GM23248 (cell line): Measurements from ENCODE around the gene ANKRD62. TPM values are rescaled to one million over a fixed set of nuclear protein-coding genes. Genes with fewer than 3 reads are reported as not detected.
A peak's percentile ranks its signal among the peaks of the same experiment; 100 is the strongest.

Experiments used
- DNase-seq: peaks from one replicate; pipeline ENCODE4 v3.0.0-alpha.2; 2015
- H2AFZ ChIP-seq: fragments of 200-600 bp; sonication (generic); 2 replicates; pipeline ENCODE4 v1.6.1; 2016; ENCODE audit warnings: antibody characterized with exemption
- H3F3A ChIP-seq: fragments of 200-600 bp; sonication (generic); 2 replicates; pipeline ENCODE4 v1.6.1; 2016; ENCODE audit warnings: mild to moderate bottlenecking, antibody characterized with exemption, mixed run types; ENCODE audit not compliant: insufficient read depth
- H3K27ac ChIP-seq: fragments of 200-600 bp; sonication (generic); 2 replicates; pipeline ENCODE4 v1.5.1; 2016; ENCODE audit warnings: mild to moderate bottlenecking
- H3K27me3 ChIP-seq: fragments of 200-600 bp; sonication (generic); replicated peaks from 2 replicates; pipeline ENCODE4 v1.6.1; 2016; ENCODE audit warnings: mild to moderate bottlenecking; ENCODE audit not compliant: insufficient read depth
- H3K36me3 ChIP-seq: fragments of 200-600 bp; sonication (generic); 2 replicates; pipeline ENCODE4 v1.6.1; 2016; ENCODE audit warnings: low read depth, mild to moderate bottlenecking
- H3K4me1 ChIP-seq: fragments of 200-600 bp; sonication (generic); 2 replicates; pipeline ENCODE4 v1.6.1; 2016; ENCODE audit warnings: mild to moderate bottlenecking; ENCODE audit not compliant: insufficient read depth
- H3K4me2 ChIP-seq: fragments of 200-600 bp; sonication (generic); one replicate; pipeline ENCODE4 v1.6.1; 2016; ENCODE audit warnings: mild to moderate bottlenecking; ENCODE audit not compliant: unreplicated experiment
- H3K4me3 ChIP-seq: fragments of 200-600 bp; sonication (generic); 2 replicates; pipeline ENCODE4 v1.5.1; 2016; ENCODE audit warnings: mild to moderate bottlenecking
- H3K79me2 ChIP-seq: fragments of 200-600 bp; sonication (generic); 2 replicates; pipeline ENCODE4 v1.6.1; 2016; ENCODE audit warnings: mild to moderate bottlenecking; ENCODE audit not compliant: insufficient read depth
- H3K9ac ChIP-seq: fragments of 200-600 bp; sonication (generic); 2 replicates; pipeline ENCODE4 v1.6.1; 2016; ENCODE audit warnings: mild to moderate bottlenecking
- H3K9me2 ChIP-seq: fragments of 200-600 bp; sonication (generic); 2 replicates; pipeline ENCODE4 v1.6.1; 2016; ENCODE audit warnings: mixed run types, mild to moderate bottlenecking, moderate library complexity; ENCODE audit not compliant: insufficient read depth
- H3K9me3 ChIP-seq: fragments of 200-600 bp; sonication (generic); one replicate; pipeline ENCODE4 v1.6.1; 2017; ENCODE audit warnings: low read depth
- H4K20me1 ChIP-seq: fragments of 200-600 bp; sonication (generic); 2 replicates; pipeline ENCODE4 v1.6.0; 2016; ENCODE audit not compliant: insufficient read depth
- EZH2 ChIP-seq: fragments of 200-600 bp; sonication (generic); IDR thresholded peaks from 2 replicates; pipeline ENCODE4 v1.6.1; 2018; ENCODE audit warnings: antibody characterized with exemption, mild to moderate bottlenecking; ENCODE audit not compliant: insufficient read depth, poor library complexity, severe bottlenecking
- EZH2phosphoT487 ChIP-seq: fragments of 200-600 bp; sonication (generic); IDR thresholded peaks from 2 replicates; pipeline ENCODE4 v1.6.1; 2018; ENCODE audit warnings: antibody characterized with exemption, moderate library complexity, mild to moderate bottlenecking, low read depth; ENCODE audit not compliant: insufficient read depth
- WGBS, 2 experiments: methylation state at CpG; one replicate each; pipeline ENCODE4 v1.1.6; 2015 to 2017; ENCODE audit warnings: low lambda C conversion rate in 2 of 2, low coverage in 1 of 2; ENCODE audit errors: missing lambda C conversion rate in 2 of 2; 5-methylcytosine and 5-hydroxymethylcytosine counted together
- in situ Hi-C: fragments of 300-500 bp; cut with MboI; formaldehyde crosslinking; loops from 2 replicates; pipeline ENCODE4 v1.15.0; 2020
- polyA plus RNA-seq: library from polyadenylated mRNA; unstranded; fragments of >200 nt; fragmentation: Nextera tagmentation; extraction: Ambion mirVana; gene quantifications from 2 replicates; pipeline ENCODE4 v1.2.1, GENCODE V29; 2016
- total RNA-seq: library from RNA; depleted of rRNA; stranded (reverse); fragments of >200 nt; shearing (Covaris generic); gene quantifications from 2 replicates; pipeline ENCODE4 v1.2.3, GENCODE V29; 2014

Gene ANKRD62
- total and polyA plus RNA-seq, 2 experiments from 2014 or later = not detected

- H3K27me3 ChIP-seq = no peaks in the 10 kb centered on the region; the same call in 1 of the 2 replicates
- H3K9me3 ChIP-seq = no peaks in the 10 kb centered on the region
- H3K9me2 ChIP-seq = no peaks in the 10 kb centered on the region
- no peaks in the 10 kb centered on the region for H3K79me2 ChIP-seq
- H3F3A ChIP-seq = no peaks in the 10 kb centered on the region
- peak; percentile 33 for DNase-seq
- H3K4me2 ChIP-seq = no peak overlapping the region
- no peak overlapping the region for H3K27ac ChIP-seq
- no peaks in the 10 kb centered on the region for H3K36me3 ChIP-seq
- H4K20me1 ChIP-seq = no peaks in the 10 kb centered on the region
- no peak overlapping the region for H3K4me3 ChIP-seq
- in situ Hi-C loops = no loop called here
- 13 to 20% methylated on average over 6 of the region's 6 CpGs for WGBS, 2 experiments
- no peak overlapping the region for H3K9ac ChIP-seq
- H2AFZ ChIP-seq = no peak overlapping the region
- TF ChIP-seq EZH2phosphoT487 = no peak
- peaks cover 6% of the 10 kb centered on the region; the same call in 1 of the 2 replicates for H3K4me1 ChIP-seq
Measured at GRCh38 chr18:12079491-12080237, 14.0 kb upstream of the ANKRD62 start.

- 87 to 88% methylated on average over 13 of the region's 13 CpGs for WGBS, 2 experiments
Measured at GRCh38 chr18:12085136-12085535, 8.5 kb upstream of the ANKRD62 start.

GRCh38 chr18:12085786-12086185 lies 7.9 kb upstream of the ANKRD62 start:
- Histone ChIP-seq H3K4me2 (no peak overlapping the region), H3K9me3 (no peaks in the 10 kb centered on the region), H4K20me1 (no peaks in the 10 kb centered on the region), H3K36me3 (no peaks in the 10 kb centered on the region), H3K79me2 (no peaks in the 10 kb centered on the region), H3K27me3 (no peaks in the 10 kb centered on the region), H3K4me1 (no peaks in the 10 kb centered on the region), H3K4me3 (no peak overlapping the region), H2AFZ (no peak overlapping the region), H3K9ac (no peak overlapping the region), H3F3A (no peaks in the 10 kb centered on the region), H3K27ac (no peak overlapping the region), H3K9me2 (no peaks in the 10 kb centered on the region)
- WGBS, 2 experiments = 92 to 96% methylated on average over 4 of the region's 4 CpGs
- TF ChIP-seq EZH2 (no peak), EZH2phosphoT487 (no peak)
- DNase-seq = no peak
- in situ Hi-C loops = no loop called here

More at GRCh38 chr18:12085136-12085535, 8.5 kb upstream of the ANKRD62 start:
- Histone ChIP-seq H2AFZ (no peak overlapping the region), H3K4me3 (no peak overlapping the region), H3K4me2 (no peak overlapping the region), H3F3A (no peaks in the 10 kb centered on the region), H3K27me3 (no peaks in the 10 kb centered on the region), H3K4me1 (peaks cover 3% of the 10 kb centered on the region; the same call in 1 of the 2 replicates), H3K9me2 (no peaks in the 10 kb centered on the region), H3K9ac (no peak overlapping the region), H3K9me3 (no peaks in the 10 kb centered on the region), H4K20me1 (no peaks in the 10 kb centered on the region), H3K27ac (no peak overlapping the region), H3K79me2 (no peaks in the 10 kb centered on the region), H3K36me3 (no peaks in the 10 kb centered on the region)
- no peak for TF ChIP-seq EZH2phosphoT487
- TF ChIP-seq EZH2 = no peak
- DNase-seq = no peak
- in situ Hi-C loops = no loop called here

GRCh38 chr18:12086249-12086648 lies 7.4 kb upstream of the ANKRD62 start:
- in situ Hi-C loops = no loop called here
- no peak overlapping the region for H3K4me2 ChIP-seq
- no peak overlapping the region for H3K4me3 ChIP-seq
- no peaks in the 10 kb centered on the region for H3K4me1 ChIP-seq
- no peaks in the 10 kb centered on the region for H3K79me2 ChIP-seq
- H3K36me3 ChIP-seq = no peaks in the 10 kb centered on the region
- H3K27me3 ChIP-seq = no peaks in the 10 kb centered on the region
- no peak overlapping the region for H3K27ac ChIP-seq
- 77 to 80% methylated on average over 5 of the region's 5 CpGs for WGBS, 2 experiments
- H3K9ac ChIP-seq = no peak overlapping the region
- no peak overlapping the region for H2AFZ ChIP-seq
- DNase-seq = no peak
- TF ChIP-seq EZH2 = no peak
- TF ChIP-seq EZH2phosphoT487 = no peak
- no peaks in the 10 kb centered on the region for H3K9me3 ChIP-seq
- no peaks in the 10 kb centered on the region for H4K20me1 ChIP-seq
- no peaks in the 10 kb centered on the region for H3F3A ChIP-seq
- no peaks in the 10 kb centered on the region for H3K9me2 ChIP-seq
